ENCODE results near the gene AMOTL2.

AMOTL2 gene

GRCh38 chr3:134311693-134312071, 62.6 kb downstream of the AMOTL2 start:
- Histone ChIP-seq H3K9me2 (replicated peaks; ENCODE audit: control insufficient read depth, low read length) (no peaks in the 10 kb centered on the region), H4K20me1 (ENCODE audit: control insufficient read depth, insufficient read depth, low read depth, low read length) (no peaks in the 10 kb centered on the region), H3K4me3 (ENCODE audit: low read length) (no peak overlapping the region), H3K9me3 (ENCODE audit: control insufficient read depth, insufficient read depth, low read length) (no peaks in the 10 kb centered on the region), H3K79me2 (ENCODE audit: control insufficient read depth, low read length) (no peaks in the 10 kb centered on the region), H3K27ac (ENCODE audit: low read depth, low read length) (no peak overlapping the region), H3K4me1 (ENCODE audit: control insufficient read depth, low read length) (peaks cover 4% of the 10 kb centered on the region; the same call in 1 of the 2 replicates), H3K36me3 (ENCODE audit: control insufficient read depth, low read length) (no peaks in the 10 kb centered on the region), H3K4me2 (ENCODE audit: low read length) (no peak overlapping the region), H3F3A (ENCODE audit: control insufficient read depth, insufficient read depth) (no peaks in the 10 kb centered on the region), H3K27me3 (ENCODE audit: control insufficient read depth, low read length) (peaks cover 2% of the 10 kb centered on the region; the same call in 1 of the 2 replicates)
- TF ChIP-seq EZH2phosphoT487 (IDR thresholded peaks at IDR 0.05; ENCODE audit: borderline replicate concordance, low read length) = no peak
- no peak for TF ChIP-seq CTCF (IDR thresholded peaks at IDR 0.05; ENCODE audit: low read depth, low read length, poor library complexity, severe bottlenecking)

- Histone ChIP-seq H3K36me3 (ENCODE audit: control insufficient read depth, low read length) (no peaks in the 10 kb centered on the region), H3K4me2 (ENCODE audit: low read length) (no peak overlapping the region), H3K4me3 (ENCODE audit: low read length) (no peak overlapping the region), H3F3A (ENCODE audit: control insufficient read depth, insufficient read depth) (no peaks in the 10 kb centered on the region), H4K20me1 (ENCODE audit: control insufficient read depth, insufficient read depth, low read depth, low read length) (no peaks in the 10 kb centered on the region), H3K4me1 (ENCODE audit: control insufficient read depth, low read length) (peaks cover 4% of the 10 kb centered on the region; the same call in 1 of the 2 replicates), H3K27ac (ENCODE audit: low read depth, low read length) (no peak overlapping the region), H3K27me3 (ENCODE audit: control insufficient read depth, low read length) (peaks cover 2% of the 10 kb centered on the region; the same call in 1 of the 2 replicates), H3K9me3 (ENCODE audit: control insufficient read depth, insufficient read depth, low read length) (no peaks in the 10 kb centered on the region), H3K79me2 (ENCODE audit: control insufficient read depth, low read length) (no peaks in the 10 kb centered on the region), H3K9me2 (replicated peaks; ENCODE audit: control insufficient read depth, low read length) (no peaks in the 10 kb centered on the region)
- TF ChIP-seq CTCF (IDR thresholded peaks at IDR 0.05; ENCODE audit: low read depth, low read length, poor library complexity, severe bottlenecking) (no peak), EZH2phosphoT487 (IDR thresholded peaks at IDR 0.05; ENCODE audit: borderline replicate concordance, low read length) (no peak)
These were observed 63.0 kb downstream of the AMOTL2 start for GRCh38 chr3:134311265-134311664.

GRCh38 chr3:134309987-134310700, 64.1 kb downstream of the AMOTL2 start:
- H3K4me1 ChIP-seq (ENCODE audit: control insufficient read depth, low read length) = peaks cover 4% of the 10 kb centered on the region; the same call in 1 of the 2 replicates
- no peak overlapping the region for H3K4me2 ChIP-seq (ENCODE audit: low read length)

More at GRCh38 chr3:134309987-134310700, 64.1 kb downstream of the AMOTL2 start:
- Histone ChIP-seq H3K79me2 (ENCODE audit: control insufficient read depth, low read length) (no peaks in the 10 kb centered on the region), H3K27ac (ENCODE audit: low read depth, low read length) (no peak overlapping the region), H4K20me1 (ENCODE audit: control insufficient read depth, insufficient read depth, low read depth, low read length) (no peaks in the 10 kb centered on the region), H3F3A (ENCODE audit: control insufficient read depth, insufficient read depth) (no peaks in the 10 kb centered on the region), H3K9me2 (replicated peaks; ENCODE audit: control insufficient read depth, low read length) (no peaks in the 10 kb centered on the region), H3K4me3 (ENCODE audit: low read length) (no peak overlapping the region), H3K27me3 (ENCODE audit: control insufficient read depth, low read length) (peaks cover 4% of the 10 kb centered on the region; the same call in 1 of the 2 replicates), H3K36me3 (ENCODE audit: control insufficient read depth, low read length) (no peaks in the 10 kb centered on the region), H3K9me3 (ENCODE audit: control insufficient read depth, insufficient read depth, low read length) (no peaks in the 10 kb centered on the region)
- no peak for TF ChIP-seq CTCF (IDR thresholded peaks at IDR 0.05; ENCODE audit: low read depth, low read length, poor library complexity, severe bottlenecking)
- TF ChIP-seq EZH2phosphoT487 (IDR thresholded peaks at IDR 0.05; ENCODE audit: borderline replicate concordance, low read length) = no peak

Measured in DOHH2 (cell line).